ENCODE results near the gene LAMA3.

- no peak for TF ChIP-seq POLR2AphosphoS5 (IDR thresholded peaks at IDR 0.05; ENCODE audit: insufficient read depth in 1 of 2, low read depth in 1 of 2)
- TF ChIP-seq CTCF (IDR thresholded peaks at IDR 0.05) = no peak
Measured at GRCh38 chr18:23867006-23867405, 177.8 kb downstream of the LAMA3 start.
